B cell (primary cell): ENCODE data around the gene SMIM21. TPM values are rescaled to one million over a fixed set of nuclear protein-coding genes. Genes with fewer than 3 reads are reported as not detected.

ENCODE experiments used
- ATAC-seq: fragments of 200-7000 bp; cut with Tn5 transposase; one replicate; pipeline ENCODE4 v1.10.0; 2021; ENCODE audit warnings: low read depth, mild to moderate bottlenecking, moderate number of reproducible peaks, moderate library complexity
- CTCF ChIA-PET: fragments of 350-600 bp; sonication (Branson Sonifier 250); formaldehyde crosslinking; loops from one replicate; lab custom pipeline; 2021; ENCODE audit warnings: antibody characterized with exemption, inconsistent platforms; lab: Charles Lee
- POLR2A ChIA-PET: fragments of 350-600 bp; sonication (Branson Sonifier 250); formaldehyde crosslinking; loops from one replicate; lab custom pipeline; 2021; ENCODE audit warnings: antibody characterized with exemption; lab: Charles Lee
- DNase-seq: peaks from one replicate; pipeline ENCODE4 v3.0.0; 2013
- H2AFZ ChIP-seq: 2 replicates; pipeline ENCODE4 v1.6.1; 2012; ENCODE audit warnings: mild to moderate bottlenecking, low read depth, low read length; ENCODE audit not compliant: insufficient read depth, poor library complexity, severe bottlenecking
- H3K27ac ChIP-seq, 2 donors: 1 replicate in 1 of 2; 2 replicates in 1 of 2; pipeline ENCODE4 v1.5.1; 2012 to 2013; ENCODE audit warnings: low read length in 2 of 2, mild to moderate bottlenecking in 2 of 2, moderate library complexity in 1 of 2
- H3K27me3 ChIP-seq, 4 experiments: fragments of 200-600 bp in 1 of 4; sonication (generic) in 1 of 4; replicated peaks in 1 of 4; 1 replicate in 2 of 4; 2 replicates in 2 of 4; pipeline versions ENCODE4 v1.6.1 to v1.7.0; 2013 to 2016; ENCODE audit warnings: low read length in 3 of 4, mild to moderate bottlenecking in 2 of 4, mixed read lengths in 1 of 4, moderate library complexity in 1 of 4; ENCODE audit not compliant: insufficient read depth in 4 of 4, control insufficient read depth in 3 of 4; ENCODE audit errors: control extremely low read depth in 1 of 4
- H3K36me3 ChIP-seq, 2 experiments: replicated peaks in 1 of 2; 1 replicate in 1 of 2; 2 replicates in 1 of 2; pipeline versions ENCODE4 v1.6.1 to v1.7.1; 2013; ENCODE audit warnings: low read length in 1 of 2; ENCODE audit not compliant: insufficient read depth in 2 of 2, control insufficient read depth in 1 of 2; ENCODE audit errors: control extremely low read depth in 1 of 2, extremely low read depth in 1 of 2
- H3K4me1 ChIP-seq, 2 donors: fragments of 200-600 bp in 1 of 2; sonication (generic) in 1 of 2; 1 replicate in 1 of 2; 2 replicates in 1 of 2; pipeline versions ENCODE4 v1.5.1 to v1.6.1; 2013 to 2017; ENCODE audit warnings: low read length in 2 of 2; ENCODE audit not compliant: control insufficient read depth in 2 of 2, insufficient read depth in 2 of 2
- H3K4me2 ChIP-seq: replicated peaks from 2 replicates; pipeline ENCODE3; 2012; ENCODE audit warnings: mild to moderate bottlenecking, low read depth, low read length; ENCODE audit not compliant: poor library complexity, severe bottlenecking
- H3K4me3 ChIP-seq, 5 experiments: fragments of 200-600 bp in 1 of 5; sonication (generic) in 1 of 5; 1 replicate in 3 of 5; 2 replicates in 2 of 5; pipeline versions ENCODE4 v1.5.1 to v1.7.0; 2011 to 2016; ENCODE audit warnings: low read length in 4 of 5, mild to moderate bottlenecking in 4 of 5, low read depth in 2 of 5, control low read depth in 1 of 5, moderate library complexity in 1 of 5; ENCODE audit not compliant: insufficient read depth in 1 of 5; ENCODE audit errors: control extremely low read depth in 1 of 5, extremely low read depth in 1 of 5
- H3K79me2 ChIP-seq: fragments of 200-600 bp; sonication (generic); one replicate; pipeline ENCODE4 v1.6.0; 2016; ENCODE audit warnings: low read length; ENCODE audit not compliant: control insufficient read depth, insufficient read depth
- H3K9ac ChIP-seq: fragments of 200-600 bp; sonication (generic); 2 replicates; pipeline ENCODE4 v1.6.1; 2017; ENCODE audit warnings: mild to moderate bottlenecking, low read length, moderate library complexity
- H3K9me3 ChIP-seq, 3 donors: one replicate each; pipeline versions ENCODE4 v1.6.1 to v1.7.1; 2013; ENCODE audit warnings: low read length in 2 of 3; ENCODE audit not compliant: control insufficient read depth in 2 of 3, insufficient read depth in 1 of 3; ENCODE audit errors: control extremely low read depth in 1 of 3
- H4K20me1 ChIP-seq: 2 replicates; pipeline ENCODE4 v1.6.0; 2012; ENCODE audit warnings: mild to moderate bottlenecking, low read length; ENCODE audit not compliant: insufficient read depth, control insufficient read depth, poor library complexity, severe bottlenecking
- H3K27ac Mint-ChIP-seq: one replicate; pipeline ENCODE4 v1.8.0; 2021; ENCODE audit warnings: mixed read lengths
- H3K27me3 Mint-ChIP-seq: one replicate; pipeline ENCODE4 v1.8.0; 2021; ENCODE audit warnings: mixed read lengths
- H3K4me1 Mint-ChIP-seq: one replicate; pipeline ENCODE4 v1.8.0; 2021; ENCODE audit warnings: mixed read lengths
- H3K4me3 Mint-ChIP-seq: one replicate; pipeline ENCODE4 v1.8.0; 2021; ENCODE audit warnings: mixed read lengths
- H3K9me3 Mint-ChIP-seq: one replicate; pipeline ENCODE4 v1.8.0; 2022; ENCODE audit warnings: mixed read lengths; ENCODE audit not compliant: insufficient read depth
- EZH2 ChIP-seq: IDR thresholded peaks from 2 replicates; pipeline ENCODE4 v1.6.1; 2012; ENCODE audit warnings: borderline replicate concordance, low read depth, mild to moderate bottlenecking, moderate library complexity, low read length; ENCODE audit not compliant: insufficient read depth, poor library complexity, severe bottlenecking
- WGBS: methylation state at CpG from one replicate; pipeline ENCODE4 v1.1.5; 2013; ENCODE audit warnings: missing lambda C conversion rate; ENCODE audit not compliant: insufficient coverage; 5-methylcytosine and 5-hydroxymethylcytosine counted together
- intact Hi-C: fragments of 100-400 bp; cut with micrococcal nuclease; formaldehyde crosslinking; loops from one replicate; pipeline ENCODE4 v1.10.0; 2022
- polyA plus RNA-seq: library from polyadenylated mRNA; depleted of rRNA; stranded (reverse); fragments of >200 nt; gene quantifications from 2 replicates; pipeline ENCODE4 v1.2.3, GENCODE V29; 2012
- total RNA-seq, 2 donors: library from RNA; stranded (reverse); fragments of 120-200 nt in 1 of 2; gene quantifications; 1 replicate in 1 of 2; 2 replicates in 1 of 2; pipeline versions ENCODE4 v1.2.3 to v1.2.4, GENCODE V29; 2013 to 2022
- TF ChIP-seq, protein P1 (sequence below): fragments of 200-600 bp; IDR thresholded peaks from one replicate; pipeline ENCODE4 v1.8.0; 2022; ENCODE audit warnings: antibody characterized with exemption, mild to moderate bottlenecking

SMIM21 gene
- total and polyA plus RNA-seq, 2 donors (not counting 1 experiment from before 2014, with no cell fraction given) = not detected

DNA sequence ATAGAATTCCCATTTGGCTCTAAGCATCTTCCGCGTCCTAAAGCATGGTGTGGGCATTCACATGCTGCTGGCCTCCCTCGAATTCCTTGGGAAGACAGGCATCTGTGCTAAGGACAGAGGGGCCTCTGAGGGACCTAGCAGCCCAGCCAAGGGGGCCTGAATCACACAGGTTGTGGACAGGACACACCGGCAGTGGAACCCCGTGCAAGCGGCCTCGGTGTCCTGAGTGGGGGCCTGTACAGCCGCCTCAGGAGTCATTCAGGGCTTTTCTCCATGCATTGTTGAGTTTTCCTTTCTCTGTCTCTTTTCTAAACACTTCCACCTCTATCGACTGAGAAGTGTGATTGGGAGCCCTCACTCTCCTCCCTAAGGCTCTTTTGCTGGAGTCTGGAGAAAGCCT, 44.3 kb upstream of the SMIM21 start:
- WGBS = 90% methylated on average over 9 of the region's 9 CpGs
- no peak overlapping the region for H3K4me3 Mint-ChIP-seq
- H3K4me1 Mint-ChIP-seq = no peaks in the 10 kb centered on the region
- no peak for TF ChIP-seq EZH2
- TF ChIP-seq, protein P1, sequence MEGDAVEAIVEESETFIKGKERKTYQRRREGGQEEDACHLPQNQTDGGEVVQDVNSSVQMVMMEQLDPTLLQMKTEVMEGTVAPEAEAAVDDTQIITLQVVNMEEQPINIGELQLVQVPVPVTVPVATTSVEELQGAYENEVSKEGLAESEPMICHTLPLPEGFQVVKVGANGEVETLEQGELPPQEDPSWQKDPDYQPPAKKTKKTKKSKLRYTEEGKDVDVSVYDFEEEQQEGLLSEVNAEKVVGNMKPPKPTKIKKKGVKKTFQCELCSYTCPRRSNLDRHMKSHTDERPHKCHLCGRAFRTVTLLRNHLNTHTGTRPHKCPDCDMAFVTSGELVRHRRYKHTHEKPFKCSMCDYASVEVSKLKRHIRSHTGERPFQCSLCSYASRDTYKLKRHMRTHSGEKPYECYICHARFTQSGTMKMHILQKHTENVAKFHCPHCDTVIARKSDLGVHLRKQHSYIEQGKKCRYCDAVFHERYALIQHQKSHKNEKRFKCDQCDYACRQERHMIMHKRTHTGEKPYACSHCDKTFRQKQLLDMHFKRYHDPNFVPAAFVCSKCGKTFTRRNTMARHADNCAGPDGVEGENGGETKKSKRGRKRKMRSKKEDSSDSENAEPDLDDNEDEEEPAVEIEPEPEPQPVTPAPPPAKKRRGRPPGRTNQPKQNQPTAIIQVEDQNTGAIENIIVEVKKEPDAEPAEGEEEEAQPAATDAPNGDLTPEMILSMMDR = no peak
- Histone ChIP-seq H3K79me2 (no peaks in the 10 kb centered on the region), H3K4me3 (no peak overlapping the region), H3K9ac (no peak overlapping the region), H3K36me3 (no peaks in the 10 kb centered on the region), H3K27me3 (no peaks in the 10 kb centered on the region), H2AFZ (no peak overlapping the region), H4K20me1 (no peaks in the 10 kb centered on the region), H3K27ac (no peak overlapping the region), H3K4me2 (no peak overlapping the region), H3K4me1 (no peaks in the 10 kb centered on the region), H3K9me3 (no peaks in the 10 kb centered on the region)
- H3K9me3 Mint-ChIP-seq = no peaks in the 10 kb centered on the region
- DNase-seq (no peak), ATAC-seq (no peak)
- CTCF ChIA-PET = no interaction called here
- H3K27me3 Mint-ChIP-seq = peaks cover 6% of the 10 kb centered on the region
- POLR2A ChIA-PET = no interaction called here
- H3K27ac Mint-ChIP-seq = no peak overlapping the region
- intact Hi-C loops = no loop called here

DNA sequence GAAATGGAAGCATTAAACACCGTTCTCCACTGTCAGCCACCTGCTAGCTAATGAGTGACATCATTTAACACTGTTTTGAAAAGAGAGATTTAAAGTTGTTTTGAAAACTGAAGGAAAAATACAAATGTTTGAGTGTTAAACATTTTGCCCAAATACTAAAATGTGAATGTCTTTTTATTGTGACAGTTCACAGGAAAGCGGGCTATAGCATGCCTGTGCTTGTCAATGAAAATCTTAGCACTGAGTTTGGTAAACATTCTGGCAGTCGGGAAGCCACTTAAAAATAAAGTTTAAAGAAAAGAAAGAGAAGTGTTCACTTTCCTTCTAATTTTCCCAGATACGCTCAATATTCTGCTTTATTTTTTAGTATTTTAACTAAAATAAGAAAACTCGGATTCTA, 40.3 kb upstream of the SMIM21 start:
- no peak for TF ChIP-seq EZH2
- TF ChIP-seq, protein P1 = no peak
- no peaks in the 10 kb centered on the region for H3K27me3 ChIP-seq
- no peak overlapping the region for H2AFZ ChIP-seq
- WGBS = 80% methylated on average over 1 of the region's 5 CpGs
- no peaks in the 10 kb centered on the region for H3K79me2 ChIP-seq
- ATAC-seq (no peak), DNase-seq (no peak)
- no peaks in the 10 kb centered on the region for H3K9me3 Mint-ChIP-seq
- no peak overlapping the region for H3K27ac ChIP-seq
- H3K27me3 Mint-ChIP-seq = peaks cover 6% of the 10 kb centered on the region
- no peaks in the 10 kb centered on the region for H3K4me1 Mint-ChIP-seq
- CTCF ChIA-PET = interaction anchor here (1.3 kb wide), 1 partner anchor 11 kb away, joined by 4 read pairs; no protein-coding TSS in a partner anchor
- H3K4me2 ChIP-seq = no peak overlapping the region
- no peaks in the 10 kb centered on the region for H4K20me1 ChIP-seq
- H3K4me3 Mint-ChIP-seq = no peak overlapping the region
- H3K36me3 ChIP-seq = no peaks in the 10 kb centered on the region
- POLR2A ChIA-PET = no interaction called here
- H3K9ac ChIP-seq = no peak overlapping the region
- H3K4me1 ChIP-seq = no peaks in the 10 kb centered on the region
- H3K4me3 ChIP-seq = no peak overlapping the region
- H3K27ac Mint-ChIP-seq = no peak overlapping the region
- H3K9me3 ChIP-seq = no peaks in the 10 kb centered on the region
- intact Hi-C loops = no loop called here
